IMR-90 (cell line): ENCODE data around the gene SDK1. TPM values are rescaled to one million over a fixed set of nuclear protein-coding genes. Genes with fewer than 3 reads are reported as not detected.

Experiments used
- ATAC-seq: fragments of 200-7000 bp; cut with Tn5 transposase; 2 replicates; pipeline ENCODE4 v1.9.1; 2020; ENCODE audit warnings: low read depth, mild to moderate bottlenecking, moderate library complexity
- BruUV-seq: library from RNA; stranded (reverse); fragments of 400-500 nt; replicated peaks from 2 replicates; lab custom pipeline; 2021; lab: Mats Ljungman, UMichigan
- CTCF ChIA-PET: fragments of 300-600 bp; formaldehyde crosslinking; extraction: SDS; loops from one replicate; lab custom pipeline; 2021; ENCODE audit warnings: antibody characterized with exemption; lab: Yijun Ruan, JAX
- POLR2A ChIA-PET: fragments of 300-600 bp; sonication (Branson Sonifier 250); formaldehyde crosslinking; loops from one replicate; lab custom pipeline; 2022; ENCODE audit warnings: antibody characterized with exemption; ENCODE audit not compliant: unreplicated experiment; lab: Charles Lee
- DNase-seq: peaks from one replicate; pipeline ENCODE4 v3.0.0; 2013
- H2AFZ ChIP-seq: replicated peaks from 2 replicates; pipeline ENCODE3; 2013; ENCODE audit warnings: low read length, mild to moderate bottlenecking; ENCODE audit not compliant: poor library complexity
- H2AK5ac ChIP-seq: 2 replicates; pipeline ENCODE4 v1.6.1; 2013; ENCODE audit warnings: low read depth, low read length, inconsistent platforms
- H2AK9ac ChIP-seq: replicated peaks from 2 replicates; pipeline ENCODE3; 2013; ENCODE audit warnings: mild to moderate bottlenecking, low read depth, low read length, moderate library complexity; ENCODE audit not compliant: poor library complexity
- H2BK120ac ChIP-seq: 2 replicates; pipeline ENCODE4 v1.6.1; 2013; ENCODE audit warnings: low read depth, low read length, inconsistent platforms
- H2BK15ac ChIP-seq: 3 replicates; pipeline ENCODE4 v1.6.1; 2013; ENCODE audit warnings: low read depth, low read length, inconsistent platforms
- H2BK20ac ChIP-seq: 2 replicates; pipeline ENCODE4 v1.6.1; 2013; ENCODE audit warnings: low read depth, mild to moderate bottlenecking, inconsistent platforms, low read length, moderate library complexity
- H2BK5ac ChIP-seq: 2 replicates; pipeline ENCODE4 v1.6.1; 2013; ENCODE audit warnings: mild to moderate bottlenecking, low read depth, low read length, inconsistent platforms; ENCODE audit not compliant: poor library complexity, severe bottlenecking
- H3K14ac ChIP-seq: replicated peaks from 2 replicates; pipeline ENCODE4 v1.6.1; 2013; ENCODE audit warnings: low read depth, low read length, inconsistent platforms
- H3K18ac ChIP-seq: 2 replicates; pipeline ENCODE4 v1.6.1; 2013; ENCODE audit warnings: low read depth, low read length, control low read depth
- H3K23ac ChIP-seq: 2 replicates; pipeline ENCODE4 v1.6.1; 2013; ENCODE audit warnings: low read depth, low read length, inconsistent platforms
- H3K27ac ChIP-seq: 2 replicates; pipeline ENCODE4 v1.5.1; 2013; ENCODE audit warnings: mild to moderate bottlenecking, control low read depth, low read length; ENCODE audit not compliant: insufficient read depth
- H3K27me3 ChIP-seq: 2 replicates; pipeline ENCODE4 v1.6.1; 2013; ENCODE audit warnings: low read length; ENCODE audit not compliant: control insufficient read depth, insufficient read depth
- H3K36me3 ChIP-seq: 2 replicates; pipeline ENCODE4 v1.6.1; 2013; ENCODE audit warnings: low read length, mixed read lengths; ENCODE audit not compliant: control insufficient read depth, insufficient read depth
- H3K4ac ChIP-seq: 2 replicates; pipeline ENCODE4 v1.6.1; 2013; ENCODE audit warnings: low read depth, low read length, inconsistent platforms
- H3K4me1 ChIP-seq: 2 replicates; pipeline ENCODE4 v1.6.1; 2013; ENCODE audit warnings: low read length, mixed read lengths; ENCODE audit not compliant: control insufficient read depth, insufficient read depth
- H3K4me2 ChIP-seq: 2 replicates; pipeline ENCODE4 v1.6.1; 2013; ENCODE audit warnings: low read depth, mild to moderate bottlenecking, control low read depth, low read length, moderate library complexity
- H3K4me3 ChIP-seq: 2 replicates; pipeline ENCODE4 v1.5.1; 2013; ENCODE audit warnings: low read depth, mild to moderate bottlenecking, control low read depth, low read length, moderate library complexity; ENCODE audit not compliant: insufficient read depth
- H3K56ac ChIP-seq: 2 replicates; pipeline ENCODE4 v1.6.1; 2013; ENCODE audit warnings: low read length, inconsistent platforms; ENCODE audit not compliant: insufficient read depth; ENCODE audit errors: extremely low read depth
- H3K79me1 ChIP-seq, 2 experiments: 2 replicates each; pipeline ENCODE4 v1.6.1; 2013; ENCODE audit warnings: low read length in 2 of 2, inconsistent platforms in 1 of 2, low read depth in 1 of 2
- H3K9ac ChIP-seq: 2 replicates; pipeline ENCODE4 v1.6.1; 2013; ENCODE audit warnings: low read depth, low read length, control low read depth
- H3K9me1 ChIP-seq: 2 replicates; pipeline ENCODE4 v1.6.1; 2013; ENCODE audit warnings: low read length, inconsistent platforms; ENCODE audit not compliant: insufficient read depth
- H3K9me3 ChIP-seq: 2 replicates; pipeline ENCODE4 v1.6.1; 2013; ENCODE audit warnings: low read length; ENCODE audit not compliant: control insufficient read depth, insufficient read depth
- H4K20me1 ChIP-seq: 2 replicates; pipeline ENCODE4 v1.6.1; 2013; ENCODE audit warnings: low read length, inconsistent platforms; ENCODE audit not compliant: insufficient read depth
- H4K5ac ChIP-seq: 2 replicates; pipeline ENCODE4 v1.6.1; 2013; ENCODE audit warnings: mild to moderate bottlenecking, low read depth, low read length, control low read depth
- H4K8ac ChIP-seq, 2 experiments: 2 replicates each; pipeline ENCODE4 v1.6.1; 2013; ENCODE audit warnings: low read depth in 2 of 2, low read length in 2 of 2, control low read depth in 1 of 2, inconsistent platforms in 1 of 2
- H4K91ac ChIP-seq: 2 replicates; pipeline ENCODE4 v1.6.1; 2013; ENCODE audit warnings: low read depth, low read length, inconsistent platforms; ENCODE audit not compliant: insufficient read depth
- BHLHE40 ChIP-seq: fragments of 150-350 bp; IDR thresholded peaks from 2 replicates; pipeline ENCODE4 v1.6.1; 2016; ENCODE audit warnings: mild to moderate bottlenecking, low read depth, low read length
- CEBPB ChIP-seq: IDR thresholded peaks from 2 replicates; pipeline ENCODE4 v1.6.1; 2012; ENCODE audit warnings: low read depth, low read length, improper control_type of control experiment
- NFE2L2 ChIP-seq: fragments of 150-350 bp; IDR thresholded peaks from 2 replicates; pipeline ENCODE4 v1.6.1; 2016; ENCODE audit warnings: low read depth, mild to moderate bottlenecking, low read length
- SMC3 ChIP-seq: fragments of 150-350 bp; IDR thresholded peaks from 2 replicates; pipeline ENCODE4 v1.6.1; 2016; ENCODE audit warnings: low read depth, mild to moderate bottlenecking, antibody characterized with exemption, low read length, moderate library complexity
- WGBS, 2 experiments: methylation state at CpG; one replicate each; pipeline versions ENCODE4 v1.1.5 to v1.1.7; 2013; ENCODE audit warnings: missing lambda C conversion rate in 2 of 2; ENCODE audit not compliant: insufficient read length in 1 of 2; ENCODE audit errors: extremely low coverage in 2 of 2; 5-methylcytosine and 5-hydroxymethylcytosine counted together
- dilution Hi-C: fragments of 300-500 bp; cut with HindIII; formaldehyde crosslinking; loops from one replicate; pipeline ENCODE4 v1.14.3; 2018; ENCODE audit warnings: low sequenced_read_pairs; ENCODE audit not compliant: unreplicated experiment
- in situ Hi-C: fragments of 300-500 bp; cut with MboI; formaldehyde crosslinking; loops from 3 replicates; pipeline ENCODE4 v1.14.3; 2019; ENCODE audit warnings: low sequenced_read_pairs, inconsistent platforms, mixed read lengths
- intact Hi-C: fragments of 100-400 bp; cut with micrococcal nuclease; formaldehyde crosslinking; loops from 2 replicates; pipeline ENCODE4 v1.10.0; 2022
- polyA plus RNA-seq, 3 experiments: library from polyadenylated mRNA; depleted of rRNA; stranded (reverse); fragments of >200 nt; gene quantifications; 2 replicates each; pipeline ENCODE4 v1.2.3, GENCODE V29; 2012; ENCODE audit warnings: low replicate concordance in 1 of 3
- total RNA-seq: library from RNA; depleted of rRNA; stranded (reverse); fragments of >200 nt; gene quantifications from 2 replicates; pipeline ENCODE4 v1.2.3, GENCODE V29; 2012

Gene SDK1
- total and polyA plus RNA-seq, 2 of the 4 experiments (the other 2 are of a cell fraction), result 1.5 to 1.6 TPM

GRCh38 chr7:3780525-3780924 is 479.5 kb downstream of the SDK1 start:
- H2BK5ac ChIP-seq, result no peak overlapping the region
- H3K4me1 ChIP-seq, result no peaks in the 10 kb centered on the region
- intact Hi-C loops, result no loop called here
- H2BK120ac ChIP-seq, result no peak overlapping the region
- no peak overlapping the region for H4K5ac ChIP-seq
- H2BK20ac ChIP-seq, result no peak overlapping the region
- WGBS, 2 experiments, result 40% methylated on average over 1 of the region's 2 CpGs; no CpG with 5 or more reads in 1 of the 2 experiments
- ChIA-PET POLR2A (no interaction called here), CTCF (no interaction called here)
- H2AK5ac ChIP-seq, result no peak overlapping the region
- H4K91ac ChIP-seq, result no peak overlapping the region
- H4K8ac ChIP-seq, result no peak overlapping the region
- no peak for ATAC-seq
- no peak overlapping the region for H3K23ac ChIP-seq
- no peak overlapping the region for H3K18ac ChIP-seq
- H3K14ac ChIP-seq, result no peak overlapping the region
- H3K36me3 ChIP-seq, result no peaks in the 10 kb centered on the region
- H2BK15ac ChIP-seq, result no peak overlapping the region
- in situ Hi-C loops, result no loop called here
- no peaks in the 10 kb centered on the region for H3K9me1 ChIP-seq
- H2AFZ ChIP-seq, result no peak overlapping the region
- H2AK9ac ChIP-seq, result no peak overlapping the region
- H3K27me3 ChIP-seq, result no peaks in the 10 kb centered on the region
- H3K4me2 ChIP-seq, result no peak overlapping the region
- no peak for DNase-seq
- no peak overlapping the region for H3K56ac ChIP-seq
- BruUV-seq, result no TSS peak
- no peak overlapping the region for H3K27ac ChIP-seq
- no peaks in the 10 kb centered on the region for H3K79me1 ChIP-seq
- H3K9ac ChIP-seq, result no peak overlapping the region
- peaks cover 19% of the 10 kb centered on the region for H3K9me3 ChIP-seq
- H3K4ac ChIP-seq, result no peak overlapping the region
- H3K4me3 ChIP-seq, result no peak overlapping the region
- dilution Hi-C loops, result no loop called here
- no peaks in the 10 kb centered on the region for H4K20me1 ChIP-seq
- TF ChIP-seq CEBPB (no peak), NFE2L2 (no peak), SMC3 (no peak), BHLHE40 (no peak)
